ENCODE measurements around the gene NRAP.

DNA sequence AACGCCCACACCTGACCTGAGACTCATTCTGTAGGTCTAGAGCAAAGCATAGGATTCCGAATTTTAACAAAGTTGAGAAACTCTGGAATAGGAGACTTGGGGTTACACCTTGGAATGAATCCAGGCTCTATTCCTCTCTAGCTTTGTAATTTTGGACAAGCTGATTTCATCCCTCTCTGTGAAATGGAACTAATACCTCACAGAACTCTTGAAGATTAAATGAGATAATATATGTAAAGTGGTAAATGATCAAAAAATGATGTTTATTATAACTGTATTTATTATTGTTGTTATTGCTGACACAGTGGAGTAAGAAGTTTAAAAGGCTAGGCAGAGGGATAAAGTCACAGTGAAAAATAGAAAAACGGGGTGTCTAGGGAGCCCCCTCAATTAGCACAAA is 48.2 kb upstream of the NRAP start:
- TF ChIP-seq, protein P1, sequence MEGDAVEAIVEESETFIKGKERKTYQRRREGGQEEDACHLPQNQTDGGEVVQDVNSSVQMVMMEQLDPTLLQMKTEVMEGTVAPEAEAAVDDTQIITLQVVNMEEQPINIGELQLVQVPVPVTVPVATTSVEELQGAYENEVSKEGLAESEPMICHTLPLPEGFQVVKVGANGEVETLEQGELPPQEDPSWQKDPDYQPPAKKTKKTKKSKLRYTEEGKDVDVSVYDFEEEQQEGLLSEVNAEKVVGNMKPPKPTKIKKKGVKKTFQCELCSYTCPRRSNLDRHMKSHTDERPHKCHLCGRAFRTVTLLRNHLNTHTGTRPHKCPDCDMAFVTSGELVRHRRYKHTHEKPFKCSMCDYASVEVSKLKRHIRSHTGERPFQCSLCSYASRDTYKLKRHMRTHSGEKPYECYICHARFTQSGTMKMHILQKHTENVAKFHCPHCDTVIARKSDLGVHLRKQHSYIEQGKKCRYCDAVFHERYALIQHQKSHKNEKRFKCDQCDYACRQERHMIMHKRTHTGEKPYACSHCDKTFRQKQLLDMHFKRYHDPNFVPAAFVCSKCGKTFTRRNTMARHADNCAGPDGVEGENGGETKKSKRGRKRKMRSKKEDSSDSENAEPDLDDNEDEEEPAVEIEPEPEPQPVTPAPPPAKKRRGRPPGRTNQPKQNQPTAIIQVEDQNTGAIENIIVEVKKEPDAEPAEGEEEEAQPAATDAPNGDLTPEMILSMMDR (IDR thresholded peaks at IDR 0.05) = no peak
- TF ChIP-seq POLR2A (IDR thresholded peaks at IDR 0.05) = no peak
